Measurements from ENCODE around the gene FGFR2.
A peak's percentile ranks its signal among the peaks of the same experiment; 100 is the strongest.

FGFR2 gene

DNA sequence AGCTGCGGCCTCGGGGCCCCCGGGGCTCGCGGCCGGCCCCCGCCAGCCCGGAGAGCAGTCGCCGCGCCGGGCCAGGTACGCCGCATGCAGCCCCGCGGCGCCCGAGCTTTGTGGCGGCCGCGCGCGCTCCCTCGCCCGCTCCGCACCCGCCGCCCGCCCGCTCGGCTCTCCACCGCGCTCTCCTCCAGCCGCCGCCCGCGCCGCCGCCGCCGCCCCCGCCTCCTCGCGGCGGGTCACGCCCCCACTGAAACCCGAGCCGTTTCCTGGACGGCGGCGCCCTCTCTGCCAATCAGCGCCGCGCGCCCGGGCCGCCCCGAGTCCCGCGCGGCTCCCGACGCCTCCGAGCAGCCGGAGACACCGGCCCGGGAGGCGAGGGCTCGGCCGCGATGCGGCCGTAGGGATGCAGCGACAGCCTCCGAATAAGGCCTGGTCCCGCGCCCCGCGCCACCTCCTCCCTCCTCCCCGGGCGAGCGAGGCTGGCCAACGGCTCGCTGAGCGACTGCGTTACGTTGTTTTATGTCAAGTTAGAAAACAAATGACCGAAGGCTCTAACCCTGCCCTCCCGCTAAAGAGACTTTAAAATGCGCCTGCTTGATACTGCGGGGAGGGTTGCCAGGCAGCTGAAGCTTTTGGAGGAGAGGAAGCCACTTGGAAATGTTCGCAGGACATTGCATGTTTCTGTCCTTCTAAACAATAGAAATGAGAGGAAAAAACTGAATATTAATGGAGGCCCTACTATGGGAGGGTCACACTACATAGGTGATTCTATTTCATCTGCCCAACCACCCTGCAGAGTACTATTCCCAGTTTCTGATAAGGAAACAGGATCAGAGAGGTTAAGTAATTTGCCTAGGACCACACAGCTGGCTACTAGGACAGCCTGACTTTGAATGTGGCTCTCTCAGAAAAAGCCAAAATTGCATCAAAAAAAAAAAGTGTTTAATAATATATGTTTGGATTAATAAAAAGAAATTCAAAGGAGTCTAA lies at the start of gene FGFR2:
FGFR2 (minus strand) TSS at position 182 of the 987 bp plus-strand sequence. CDS start 4,627 bp downstream, outside the sequence.
- H3K4me3 ChIP-seq (replicated peaks in 1 of 2; ENCODE audit: low read depth in 2 of 2, low read length in 2 of 2), result peak within 1 kb of the TSS; percentile 30 to 40
- TF ChIP-seq, protein P1, sequence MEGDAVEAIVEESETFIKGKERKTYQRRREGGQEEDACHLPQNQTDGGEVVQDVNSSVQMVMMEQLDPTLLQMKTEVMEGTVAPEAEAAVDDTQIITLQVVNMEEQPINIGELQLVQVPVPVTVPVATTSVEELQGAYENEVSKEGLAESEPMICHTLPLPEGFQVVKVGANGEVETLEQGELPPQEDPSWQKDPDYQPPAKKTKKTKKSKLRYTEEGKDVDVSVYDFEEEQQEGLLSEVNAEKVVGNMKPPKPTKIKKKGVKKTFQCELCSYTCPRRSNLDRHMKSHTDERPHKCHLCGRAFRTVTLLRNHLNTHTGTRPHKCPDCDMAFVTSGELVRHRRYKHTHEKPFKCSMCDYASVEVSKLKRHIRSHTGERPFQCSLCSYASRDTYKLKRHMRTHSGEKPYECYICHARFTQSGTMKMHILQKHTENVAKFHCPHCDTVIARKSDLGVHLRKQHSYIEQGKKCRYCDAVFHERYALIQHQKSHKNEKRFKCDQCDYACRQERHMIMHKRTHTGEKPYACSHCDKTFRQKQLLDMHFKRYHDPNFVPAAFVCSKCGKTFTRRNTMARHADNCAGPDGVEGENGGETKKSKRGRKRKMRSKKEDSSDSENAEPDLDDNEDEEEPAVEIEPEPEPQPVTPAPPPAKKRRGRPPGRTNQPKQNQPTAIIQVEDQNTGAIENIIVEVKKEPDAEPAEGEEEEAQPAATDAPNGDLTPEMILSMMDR (IDR thresholded peaks at IDR 0.05; ENCODE audit: low read depth, low read length), result no peak
- peak; percentile 34 to 65 for DNase-seq (ENCODE audit: low read depth in 2 of 2)

DNA sequence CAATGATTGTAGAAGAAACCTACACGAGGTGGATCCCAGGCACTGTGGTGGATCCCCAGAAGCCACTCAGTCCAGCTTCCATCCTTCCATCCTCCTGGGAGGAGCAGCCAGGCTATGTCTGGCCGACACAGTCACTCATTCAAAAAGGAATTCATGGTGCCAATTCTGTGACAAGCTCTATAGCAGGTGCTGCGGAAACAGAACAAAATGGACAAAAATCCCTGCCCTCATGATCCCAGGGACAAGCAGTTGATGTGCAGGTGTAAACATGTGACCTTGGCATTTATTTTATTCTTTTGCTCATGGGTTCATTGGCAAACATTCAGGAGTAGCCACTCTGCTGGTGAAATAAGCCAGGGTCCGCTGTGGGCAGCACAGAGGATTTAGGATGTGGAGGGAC lies 49.2 kb upstream of the FGFR2 start:
- DNase-seq (ENCODE audit: low read depth in 2 of 2), result no peak
- no peak overlapping the region for H3K4me3 ChIP-seq (replicated peaks in 1 of 2; ENCODE audit: low read depth in 2 of 2, low read length in 2 of 2)
- TF ChIP-seq, protein P1 (IDR thresholded peaks at IDR 0.05; ENCODE audit: low read depth, low read length), result no peak

DNA sequence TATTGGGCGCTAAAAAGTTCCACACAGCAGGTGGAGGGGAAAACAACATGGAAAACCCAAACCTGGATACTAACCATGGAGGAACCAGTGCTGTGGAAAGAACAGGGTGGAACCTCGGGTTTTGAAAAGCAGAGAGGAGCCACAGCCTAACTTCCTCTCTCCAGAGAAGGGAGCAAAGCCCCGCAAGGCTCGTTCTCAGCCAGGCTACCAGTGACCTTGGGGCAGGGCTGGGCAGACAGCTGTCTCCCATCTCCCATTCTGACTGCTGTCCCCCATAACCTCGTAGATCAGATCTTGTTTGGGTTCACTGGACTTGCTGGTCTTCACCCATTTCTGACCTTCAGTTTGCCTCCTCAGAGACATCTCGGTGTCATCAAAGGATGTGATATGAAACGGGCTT lies 47.5 kb upstream of the FGFR2 start:
- TF ChIP-seq, protein P1 (IDR thresholded peaks at IDR 0.05; ENCODE audit: low read depth, low read length), result no peak
- DNase-seq (ENCODE audit: low read depth in 2 of 2), result no peak
- H3K4me3 ChIP-seq (replicated peaks in 1 of 2; ENCODE audit: low read depth in 2 of 2, low read length in 2 of 2), result no peak overlapping the region

DNA sequence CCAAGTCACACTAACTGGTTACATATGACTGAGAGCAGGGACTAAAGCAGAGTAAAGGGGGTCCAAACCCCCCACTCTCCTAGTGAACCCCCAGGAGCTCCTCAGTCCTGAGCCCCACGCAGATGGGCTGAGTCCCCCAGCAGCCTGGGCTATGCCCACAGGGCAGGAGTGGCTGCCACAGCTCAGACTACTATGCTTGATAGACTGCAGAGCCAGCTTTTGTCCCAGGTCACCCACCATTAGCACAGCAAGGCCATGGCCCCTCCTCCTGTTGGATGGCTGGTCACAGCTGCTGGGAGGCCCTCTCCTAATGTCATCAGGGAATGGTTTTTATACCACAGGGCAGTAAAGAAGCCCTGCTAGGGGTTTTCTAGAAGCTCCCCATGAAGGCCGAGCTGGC lies 46.3 kb upstream of the FGFR2 start:
- H3K4me3 ChIP-seq (replicated peaks in 1 of 2; ENCODE audit: low read depth in 2 of 2, low read length in 2 of 2), result no peak overlapping the region
- DNase-seq (ENCODE audit: low read depth in 2 of 2), result no peak
- TF ChIP-seq, protein P1 (IDR thresholded peaks at IDR 0.05; ENCODE audit: low read depth, low read length), result no peak

DNA sequence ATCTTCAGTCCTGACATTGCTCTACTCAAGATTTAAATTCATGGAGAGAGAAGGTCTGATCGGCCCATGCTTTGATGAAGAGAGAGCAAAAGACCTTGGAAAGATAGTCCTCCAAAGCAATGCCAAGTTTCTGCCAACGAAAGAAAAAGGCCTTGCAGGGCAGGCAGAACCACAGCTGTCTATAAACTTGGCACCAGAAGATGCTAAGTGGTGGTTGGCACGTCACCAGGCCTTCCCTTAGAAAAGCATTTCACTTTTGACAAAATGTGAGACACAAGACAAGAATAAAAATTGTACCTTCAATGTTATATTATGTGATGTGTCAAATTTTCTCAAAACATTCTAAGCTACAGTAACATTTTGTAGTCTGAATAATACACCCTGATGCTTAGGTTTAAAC lies 42.0 kb upstream of the FGFR2 start:
- H3K4me3 ChIP-seq (replicated peaks in 1 of 2; ENCODE audit: low read depth in 2 of 2, low read length in 2 of 2), result no peak overlapping the region
- no peak for DNase-seq (ENCODE audit: low read depth in 2 of 2)
- TF ChIP-seq, protein P1 (IDR thresholded peaks at IDR 0.05; ENCODE audit: low read depth, low read length), result no peak

DNA sequence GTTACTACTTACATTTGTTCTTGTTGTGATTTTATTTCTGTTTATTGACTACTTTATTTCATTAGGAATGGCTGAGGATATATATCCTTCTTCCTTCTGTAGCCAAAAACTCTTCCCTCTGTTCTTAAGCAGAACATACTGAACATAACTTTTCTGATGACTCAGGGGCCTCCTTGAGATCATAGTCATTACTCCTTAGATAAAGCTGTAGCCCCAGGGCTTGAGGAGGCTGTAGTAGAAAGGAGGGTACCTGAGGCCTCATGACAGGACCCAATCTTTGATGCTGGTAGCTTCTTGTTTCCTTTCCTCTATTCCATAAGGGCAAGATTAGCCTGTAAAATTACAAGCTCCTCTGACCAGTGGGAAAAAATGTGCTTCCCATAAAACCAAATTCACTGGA lies 41.2 kb upstream of the FGFR2 start:
- TF ChIP-seq, protein P1 (IDR thresholded peaks at IDR 0.05; ENCODE audit: low read depth, low read length), result no peak
- DNase-seq (ENCODE audit: low read depth in 2 of 2), result no peak
- H3K4me3 ChIP-seq (replicated peaks in 1 of 2; ENCODE audit: low read depth in 2 of 2, low read length in 2 of 2), result no peak overlapping the region

Data from cardiac fibroblast (primary cell).